Superior temporal gyrus (tissue), 1 donor: ENCODE results near the gene FOXRED1.
A peak's percentile ranks its signal among the peaks of the same experiment; 100 is the strongest.
"Not testable (repeated sequence)": the region's sequence is repeated elsewhere in the genome, so short reads cannot be mapped to it uniquely, and the experiment has no call there.

Experiments
- DNase-seq: peaks from one replicate; pipeline ENCODE4 v3.0.0-alpha.2; 2016; ENCODE audit errors: extremely low spot score

Gene FOXRED1

GRCh38 chr11:126268708-126269579, at the start of gene FOXRED1, which contains the start of gene SRPRA:
Gene FOXRED1 (plus strand): TSS chr11:126269154. CDS start chr11:126269207, 53 bp downstream.
Gene SRPRA (minus strand): TSS chr11:126268895. CDS start chr11:126268804, 91 bp downstream.
- peak; percentile 99 for DNase-seq

DNA sequence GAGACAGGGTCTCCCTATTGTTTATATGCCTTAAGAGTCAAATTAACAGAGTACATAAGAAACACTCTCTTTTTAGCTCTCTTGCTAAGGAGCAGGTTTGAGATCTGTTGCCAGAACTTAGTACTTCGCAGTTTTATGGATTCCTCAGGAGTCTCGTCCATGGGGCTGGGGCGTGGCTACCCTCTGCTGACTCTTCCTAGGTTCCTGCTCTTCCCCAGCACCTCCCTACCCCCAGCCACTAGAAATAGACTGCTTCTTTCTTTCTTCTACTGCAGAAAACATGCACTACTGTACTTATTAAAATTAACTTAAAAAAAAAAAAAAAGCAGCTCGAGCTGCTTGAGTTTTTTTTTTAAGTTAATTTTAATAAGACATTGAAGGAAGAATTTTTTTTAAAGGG, 49.4 kb upstream of the FOXRED1 start:
- no peak for DNase-seq

- peak; percentile 18 for DNase-seq
Observed at GRCh38 chr11:126224647-126225294, 44.2 kb upstream of the FOXRED1 start.

GRCh38 chr11:126225295-126225665, 43.7 kb upstream of the FOXRED1 start:
- no peak for DNase-seq

DNA sequence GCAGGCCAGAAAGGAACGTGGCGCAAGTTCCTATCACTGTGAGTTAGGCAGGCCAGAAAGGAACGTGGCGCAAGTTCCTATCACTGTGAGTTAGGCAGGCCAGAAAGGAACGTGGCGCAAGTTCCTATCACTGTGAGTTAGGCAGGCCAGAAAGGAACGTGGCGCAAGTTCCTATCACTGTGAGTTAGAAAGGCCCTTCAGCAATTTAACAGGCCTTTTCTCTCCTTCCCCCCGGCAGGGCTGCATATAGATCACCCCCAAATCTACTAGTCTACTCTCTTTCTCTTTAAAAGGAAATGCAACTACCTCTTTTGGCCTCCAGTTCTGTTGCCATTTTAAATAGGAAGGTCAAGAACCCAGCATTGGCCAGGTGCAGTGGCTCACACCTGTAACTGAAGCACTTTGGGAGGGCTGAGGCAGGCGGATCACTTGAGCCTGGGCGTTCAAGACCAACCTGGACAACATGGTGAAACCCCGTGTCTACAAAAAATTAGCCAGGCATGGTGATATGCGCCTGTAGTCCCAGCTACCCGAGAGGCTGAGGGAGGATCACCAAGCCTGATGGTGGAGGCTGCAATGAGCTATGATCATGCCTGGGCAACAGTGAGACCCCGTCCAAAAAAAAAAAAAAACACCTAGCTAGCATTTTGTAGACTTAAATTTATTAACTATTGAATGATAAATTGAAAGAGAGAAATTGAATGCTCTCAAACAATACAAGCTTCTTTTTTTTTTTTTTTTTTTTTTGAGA, 42.4 kb upstream of the FOXRED1 start:
- no peak for DNase-seq

- no peak for DNase-seq
Observed at GRCh38 chr11:126229858-126230540, 39.0 kb upstream of the FOXRED1 start.

DNA sequence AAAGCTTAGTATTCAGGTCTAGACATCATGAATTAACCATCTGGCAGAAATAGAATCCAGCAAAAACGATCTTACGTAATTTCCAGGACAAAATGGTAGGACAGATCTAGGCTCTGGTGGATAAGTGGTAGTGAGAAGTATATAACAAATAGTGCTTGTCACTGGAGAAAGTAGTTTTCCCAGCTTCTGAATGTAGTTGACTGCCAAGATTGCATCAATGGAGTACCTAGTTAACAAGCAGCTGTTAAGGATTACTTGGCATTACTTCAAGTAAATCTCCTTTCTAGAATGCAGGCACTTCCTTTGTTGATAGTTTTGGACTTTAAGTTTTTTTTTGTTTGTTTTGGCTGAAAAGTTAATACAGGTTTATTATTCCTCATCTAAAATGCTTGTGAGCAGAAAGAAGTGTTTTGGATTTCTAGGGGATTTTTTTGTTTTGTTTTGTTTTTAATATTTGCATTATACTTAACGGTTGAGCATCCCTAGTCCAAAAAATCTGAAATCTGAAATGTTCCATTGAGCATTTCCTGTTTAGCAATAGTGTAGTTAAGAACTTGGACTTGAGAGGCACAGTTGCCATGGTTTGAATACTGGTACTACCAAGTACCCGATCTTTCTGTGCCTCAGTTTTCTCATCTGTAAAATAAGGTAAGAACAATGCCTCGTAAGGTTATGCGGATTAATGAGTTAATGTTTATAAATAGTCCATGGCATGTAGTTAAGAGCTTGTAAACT, 37.1 kb upstream of the FOXRED1 start:
- DNase-seq, result peak; percentile 28

DNA sequence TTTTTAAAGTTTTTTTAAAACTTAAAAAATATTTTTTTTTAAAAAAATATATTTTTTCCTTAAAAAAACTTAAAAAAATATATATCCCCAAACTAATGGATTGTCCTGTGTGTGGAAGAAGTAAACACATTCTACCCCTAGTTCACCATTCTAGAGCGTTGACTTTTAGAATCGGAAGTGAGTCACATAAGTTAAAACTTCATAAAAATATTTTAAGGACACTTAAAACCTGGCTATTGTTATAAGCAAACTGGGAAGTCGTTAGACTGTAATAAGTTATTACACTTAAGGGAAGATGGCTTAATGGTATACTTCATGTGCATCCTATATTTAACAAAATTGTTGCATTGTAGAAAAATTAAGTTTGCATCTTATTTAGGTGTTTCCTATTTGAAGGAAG, 36.3 kb upstream of the FOXRED1 start:
- DNase-seq, result no peak

DNA sequence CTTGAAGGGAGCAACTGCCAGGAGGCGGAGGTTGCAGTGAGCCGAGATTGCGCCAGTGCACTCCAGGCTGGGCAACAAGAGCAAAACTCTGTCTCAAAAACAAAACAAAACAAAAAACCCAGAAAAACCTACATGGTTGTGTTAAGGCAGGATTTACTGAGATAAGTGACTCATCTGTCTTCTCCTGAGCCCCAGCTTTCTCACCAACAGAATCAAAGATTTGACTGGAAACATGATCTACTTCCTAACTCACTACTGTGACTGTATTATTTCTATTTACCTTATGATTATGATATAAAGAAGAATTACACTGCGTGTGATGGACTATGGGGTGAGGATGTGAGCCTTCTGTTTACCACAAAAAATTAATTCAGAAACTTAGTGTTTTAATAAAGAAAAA, 35.6 kb upstream of the FOXRED1 start:
- no peak for DNase-seq

GRCh38 chr11:126246636-126247035, 22.3 kb upstream of the FOXRED1 start:
- no peak for DNase-seq

- DNase-seq, result no peak
Observed at GRCh38 chr11:126253265-126253664, 15.7 kb upstream of the FOXRED1 start.

GRCh38 chr11:126254819-126255218, 14.1 kb upstream of the FOXRED1 start:
- DNase-seq, result no peak

- DNase-seq, result not testable (repeated sequence)
Observed at GRCh38 chr11:126255507-126255906, 13.4 kb upstream of the FOXRED1 start.

DNA sequence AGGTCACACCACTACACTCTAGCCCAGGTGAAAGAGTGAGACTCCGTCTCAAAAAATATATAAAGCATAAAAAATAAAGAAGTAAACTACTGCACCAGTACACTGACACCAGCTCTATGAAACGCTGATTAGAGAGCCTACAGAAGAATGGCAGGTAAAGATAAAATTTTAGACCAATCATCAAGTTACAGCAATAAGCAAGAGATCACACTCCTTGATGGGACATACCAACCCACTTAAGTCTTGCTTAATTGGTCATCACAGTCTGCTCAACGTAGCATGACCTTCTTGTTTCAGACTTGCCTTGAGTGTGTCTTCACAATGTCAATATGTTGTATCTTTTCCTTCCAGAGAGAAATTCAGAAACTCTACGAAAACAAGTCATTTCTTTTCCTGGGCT, 12.7 kb upstream of the FOXRED1 start:
- DNase-seq, result no peak

DNA sequence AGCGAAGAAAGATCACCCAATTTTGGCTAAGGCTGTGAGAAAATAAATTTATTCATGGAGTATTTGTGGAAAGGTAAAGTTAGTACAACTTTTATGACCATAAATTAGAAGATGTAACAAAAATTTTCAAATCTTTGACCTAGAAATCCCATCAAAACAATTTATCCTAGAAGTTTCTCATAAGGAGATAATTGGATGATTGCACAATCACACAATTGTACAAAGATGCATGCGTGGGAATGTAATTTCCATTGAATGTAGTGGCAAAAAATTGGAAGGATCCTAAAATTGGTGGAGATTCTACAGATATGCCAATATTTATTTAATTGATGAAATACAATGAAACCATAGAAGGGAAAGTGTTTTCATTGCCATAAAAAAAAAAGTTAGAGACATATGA, 11.8 kb upstream of the FOXRED1 start:
- no peak for DNase-seq

DNA sequence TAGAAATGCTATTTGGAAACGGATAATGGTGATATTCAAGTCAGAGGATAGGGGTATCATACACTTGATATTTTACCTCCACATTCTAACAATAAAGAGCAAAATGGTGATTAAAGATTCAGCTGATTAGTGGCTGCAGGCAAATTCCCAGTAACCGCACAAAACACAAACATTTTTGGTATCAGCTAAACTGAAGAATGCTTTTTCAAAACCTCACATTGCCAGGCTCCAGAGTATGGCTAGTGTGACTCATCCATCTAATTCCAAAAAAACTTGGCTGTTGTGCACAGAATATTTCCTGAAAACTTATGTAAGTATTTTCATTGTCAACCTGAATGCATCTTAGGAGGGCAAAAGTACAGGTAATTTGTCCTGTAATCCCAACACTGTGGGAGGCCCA, 11.2 kb upstream of the FOXRED1 start:
- peak; percentile 55 for DNase-seq

DNA sequence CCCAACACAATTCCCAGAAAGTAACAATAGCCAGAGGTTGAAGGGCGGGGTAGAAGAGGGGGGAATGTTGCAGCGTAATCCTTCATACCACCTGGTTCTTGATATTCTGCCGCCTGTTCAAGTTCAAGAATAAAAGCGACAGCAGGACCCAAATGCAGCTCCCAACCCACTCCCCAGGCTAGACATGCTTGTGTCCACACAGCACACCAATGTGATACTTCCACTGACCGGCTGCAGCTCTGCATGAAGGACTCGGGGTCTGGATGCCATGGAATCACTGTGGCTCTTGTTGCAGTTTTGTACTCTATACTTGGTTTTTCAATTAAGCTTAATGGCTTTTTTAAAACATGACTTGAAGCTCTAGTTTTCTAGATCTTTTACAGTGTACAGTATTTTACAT, 6.7 kb upstream of the FOXRED1 start:
- no peak for DNase-seq

GRCh38 chr11:126263489-126263888, 5.5 kb upstream of the FOXRED1 start:
- no peak for DNase-seq

DNA sequence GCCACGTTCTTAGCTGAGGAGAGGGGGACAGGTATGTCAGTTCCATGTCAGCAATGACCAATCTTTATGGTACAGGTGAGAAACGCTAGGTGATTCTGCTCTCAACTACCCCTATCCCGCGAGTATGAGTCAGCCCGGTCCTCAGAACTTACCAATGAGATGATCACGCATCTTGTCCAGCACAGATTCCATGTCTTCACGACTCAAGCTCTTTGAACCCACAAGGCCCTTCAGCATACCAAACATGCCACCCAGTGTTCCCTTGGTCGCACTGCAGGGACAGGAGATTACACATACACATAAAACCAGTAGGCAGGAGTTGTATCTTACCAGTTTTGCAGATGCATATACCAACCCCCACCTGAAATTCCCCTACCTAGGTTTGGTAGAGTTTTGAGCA, 3.1 kb upstream of the FOXRED1 start:
- no peak for DNase-seq

- DNase-seq, result no peak
Observed at GRCh38 chr11:126267650-126268049, 1.3 kb upstream of the FOXRED1 start.

DNA sequence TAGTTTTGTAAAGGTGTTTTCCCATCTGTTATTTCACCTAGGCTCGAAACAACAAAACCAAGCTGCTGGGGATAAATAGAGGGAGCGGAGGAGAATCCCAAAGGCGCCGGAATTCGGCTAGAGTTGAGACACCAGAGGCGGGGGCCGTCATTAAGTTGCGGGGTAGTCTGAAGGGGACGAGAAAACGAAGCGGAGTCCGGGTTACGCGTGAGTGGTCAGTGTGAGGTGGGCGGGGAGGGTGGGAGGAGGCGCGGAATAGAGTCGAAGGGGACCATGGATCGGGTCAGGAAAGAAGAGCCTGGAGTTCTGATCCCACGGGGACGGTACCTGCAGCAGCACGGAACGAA, 620 bp upstream of the FOXRED1 start:
- DNase-seq, result peak; percentile 9
